ENCODE results near the gene CADM1. TPM values are rescaled to one million over a fixed set of nuclear protein-coding genes. Genes with fewer than 3 reads are reported as not detected.

The CADM1 gene
- total RNA-seq, 1 experiment from 2014 or later: 1.1 TPM

- CTCF ChIA-PET: no interaction called here
- intact Hi-C loops (cut with micrococcal nuclease): no loop called here
- Histone ChIP-seq H3K9ac (ENCODE audit: low read length) (no peak overlapping the region), H3K4me1 (ENCODE audit: insufficient read depth, low read length) (no peaks in the 10 kb centered on the region), H2AFZ (ENCODE audit: low read length) (no peak overlapping the region), H3K27ac (ENCODE audit: low read length) (no peak overlapping the region), H3K36me3 (ENCODE audit: low read depth, low read length) (no peaks in the 10 kb centered on the region), H4K20me1 (ENCODE audit: low read length) (no peaks in the 10 kb centered on the region), H3K9me3 (ENCODE audit: low read length) (peaks cover 7% of the 10 kb centered on the region; the same call in 1 of the 2 replicates), H3K9me2 (replicated peaks; ENCODE audit: low read length) (no peaks in the 10 kb centered on the region), H3F3A (ENCODE audit: low read length, unreplicated experiment) (no peaks in the 10 kb centered on the region), H3K4me3 (ENCODE audit: low read length) (no peak overlapping the region), H3K27me3 (ENCODE audit: low read length) (no peaks in the 10 kb centered on the region), H3K4me2 (ENCODE audit: low read length) (no peak overlapping the region), H3K79me2 (ENCODE audit: low read length) (no peaks in the 10 kb centered on the region)
- no peak for TF ChIP-seq EZH2phosphoT487 (IDR thresholded peaks at IDR 0.05; ENCODE audit: borderline replicate concordance, low read length)
- TF ChIP-seq EZH2 (IDR thresholded peaks at IDR 0.05; ENCODE audit: low read length, unreplicated experiment): no peak
- no peak for TF ChIP-seq CTCF (conservative IDR thresholded peaks at IDR 0.05; ENCODE audit: low read depth, low read length)
- ATAC-seq (no peak), DNase-seq (no peak)
- POLR2A ChIA-PET (ENCODE audit: unreplicated experiment): no interaction called here
- BruUV-seq (replicated peaks): no TSS peak
Measured at GRCh38 chr11:115428306-115428705, 75.9 kb downstream of the CADM1 start.

- ChIA-PET CTCF (no interaction called here), POLR2A (ENCODE audit: unreplicated experiment) (no interaction called here)
- Histone ChIP-seq H3K9me3 (ENCODE audit: low read length) (peaks cover 7% of the 10 kb centered on the region; the same call in 1 of the 2 replicates), H4K20me1 (ENCODE audit: low read length) (no peaks in the 10 kb centered on the region), H3F3A (ENCODE audit: low read length, unreplicated experiment) (no peaks in the 10 kb centered on the region), H3K9me2 (replicated peaks; ENCODE audit: low read length) (no peaks in the 10 kb centered on the region), H3K9ac (ENCODE audit: low read length) (no peak overlapping the region), H3K4me3 (ENCODE audit: low read length) (no peak overlapping the region), H3K27me3 (ENCODE audit: low read length) (peaks cover 7% of the 10 kb centered on the region; the same call in 1 of the 2 replicates), H3K27ac (ENCODE audit: low read length) (no peak overlapping the region), H3K36me3 (ENCODE audit: low read depth, low read length) (no peaks in the 10 kb centered on the region), H3K4me1 (ENCODE audit: insufficient read depth, low read length) (no peaks in the 10 kb centered on the region), H3K4me2 (ENCODE audit: low read length) (no peak overlapping the region), H2AFZ (ENCODE audit: low read length) (no peak overlapping the region), H3K79me2 (ENCODE audit: low read length) (no peaks in the 10 kb centered on the region)
- intact Hi-C loops (cut with micrococcal nuclease): no loop called here
- no peak for TF ChIP-seq CTCF (conservative IDR thresholded peaks at IDR 0.05; ENCODE audit: low read depth, low read length)
- no peak for TF ChIP-seq EZH2 (IDR thresholded peaks at IDR 0.05; ENCODE audit: low read length, unreplicated experiment)
- no peak for TF ChIP-seq EZH2phosphoT487 (IDR thresholded peaks at IDR 0.05; ENCODE audit: borderline replicate concordance, low read length)
- DNase-seq: no peak
- no TSS peak for BruUV-seq (replicated peaks)
- no peak for ATAC-seq
Measured at GRCh38 chr11:115425816-115426215, 78.4 kb downstream of the CADM1 start.

GRCh38 chr11:115425250-115425649 lies 79.0 kb downstream of the CADM1 start:
- DNase-seq (no peak), ATAC-seq (no peak)
- no TSS peak for BruUV-seq (replicated peaks)
- TF ChIP-seq EZH2 (IDR thresholded peaks at IDR 0.05; ENCODE audit: low read length, unreplicated experiment) (no peak), EZH2phosphoT487 (IDR thresholded peaks at IDR 0.05; ENCODE audit: borderline replicate concordance, low read length) (no peak), CTCF (conservative IDR thresholded peaks at IDR 0.05; ENCODE audit: low read depth, low read length) (no peak)
- intact Hi-C loops (cut with micrococcal nuclease): no loop called here
- ChIA-PET CTCF (no interaction called here), POLR2A (ENCODE audit: unreplicated experiment) (no interaction called here)
- Histone ChIP-seq H2AFZ (ENCODE audit: low read length) (no peak overlapping the region), H3K4me3 (ENCODE audit: low read length) (no peak overlapping the region), H3K4me2 (ENCODE audit: low read length) (no peak overlapping the region), H3K9ac (ENCODE audit: low read length) (no peak overlapping the region), H3K36me3 (ENCODE audit: low read depth, low read length) (no peaks in the 10 kb centered on the region), H3K27me3 (ENCODE audit: low read length) (peaks cover 7% of the 10 kb centered on the region; the same call in 1 of the 2 replicates), H4K20me1 (ENCODE audit: low read length) (no peaks in the 10 kb centered on the region), H3K27ac (ENCODE audit: low read length) (no peak overlapping the region), H3K79me2 (ENCODE audit: low read length) (no peaks in the 10 kb centered on the region), H3K9me2 (replicated peaks; ENCODE audit: low read length) (no peaks in the 10 kb centered on the region), H3K9me3 (ENCODE audit: low read length) (peaks cover 7% of the 10 kb centered on the region; the same call in 1 of the 2 replicates), H3F3A (ENCODE audit: low read length, unreplicated experiment) (no peaks in the 10 kb centered on the region), H3K4me1 (ENCODE audit: insufficient read depth, low read length) (no peaks in the 10 kb centered on the region)
